GM12878 (cell line): Measurements from ENCODE around the gene DNAJC27.

Experiments
- BCL11A ChIP-seq: IDR thresholded peaks from 2 replicates; pipeline ENCODE4 v1.6.1; 2011; ENCODE audit warnings: low read depth, low read length
- TF ChIP-seq, protein P1 (sequence below), 3 experiments: IDR thresholded peaks in 2 of 3; conservative IDR thresholded peaks in 1 of 3; 2 replicates each; pipeline ENCODE4 v1.5.1; 2011; ENCODE audit warnings: low read depth in 3 of 3, low read length in 3 of 3, mild to moderate bottlenecking in 3 of 3, control low read depth in 2 of 3, moderate library complexity in 2 of 3, inconsistent platforms in 1 of 3, mixed read lengths in 1 of 3; ENCODE audit not compliant: control insufficient read depth in 2 of 3, insufficient read depth in 1 of 3; ENCODE audit errors: extremely low read depth in 1 of 3
- TF ChIP-seq, protein P2 (sequence below): fragments of 450-650 bp; IDR thresholded peaks from 2 replicates; pipeline ENCODE4 v1.6.1; 2017; ENCODE audit warnings: mild to moderate bottlenecking, moderate library complexity

DNA sequence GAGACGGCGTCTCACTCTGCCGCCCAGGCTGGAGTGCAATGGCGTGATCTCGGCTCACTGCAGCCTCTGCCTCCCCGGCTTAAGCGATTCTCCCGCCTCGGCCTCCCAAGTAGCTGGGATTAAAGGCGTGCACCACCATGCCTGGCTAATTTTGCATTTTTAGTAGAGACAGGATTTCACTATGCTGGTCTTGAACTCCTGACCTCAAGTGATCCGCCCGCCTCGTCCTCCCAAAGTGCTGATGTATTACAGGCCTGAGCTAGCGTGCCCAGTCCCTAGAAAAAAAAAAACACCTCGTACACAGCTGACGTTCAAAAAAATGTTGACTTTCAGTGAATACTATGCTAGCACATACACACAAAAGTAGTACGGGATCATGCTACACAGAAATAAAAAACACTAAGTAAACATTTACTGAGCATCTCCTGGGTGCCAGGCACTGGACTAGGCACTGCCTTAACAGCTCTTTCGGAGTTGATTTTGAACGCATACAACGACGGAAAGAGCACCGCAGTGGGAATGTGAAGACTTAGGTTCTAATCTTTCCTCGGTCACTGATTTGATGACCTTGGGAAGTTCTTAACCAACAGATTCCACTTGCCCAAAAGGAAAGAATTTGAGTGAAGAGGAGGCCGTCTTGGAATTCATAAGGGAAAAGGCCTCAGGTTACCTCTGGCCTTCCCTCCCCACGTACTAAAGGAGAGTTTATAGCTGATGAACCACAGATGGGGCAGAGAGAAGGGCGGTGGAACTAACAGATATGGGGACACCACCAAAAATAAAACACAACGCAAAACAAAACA is 1.1 kb downstream of the DNAJC27 start:
- TF ChIP-seq, protein P1, sequence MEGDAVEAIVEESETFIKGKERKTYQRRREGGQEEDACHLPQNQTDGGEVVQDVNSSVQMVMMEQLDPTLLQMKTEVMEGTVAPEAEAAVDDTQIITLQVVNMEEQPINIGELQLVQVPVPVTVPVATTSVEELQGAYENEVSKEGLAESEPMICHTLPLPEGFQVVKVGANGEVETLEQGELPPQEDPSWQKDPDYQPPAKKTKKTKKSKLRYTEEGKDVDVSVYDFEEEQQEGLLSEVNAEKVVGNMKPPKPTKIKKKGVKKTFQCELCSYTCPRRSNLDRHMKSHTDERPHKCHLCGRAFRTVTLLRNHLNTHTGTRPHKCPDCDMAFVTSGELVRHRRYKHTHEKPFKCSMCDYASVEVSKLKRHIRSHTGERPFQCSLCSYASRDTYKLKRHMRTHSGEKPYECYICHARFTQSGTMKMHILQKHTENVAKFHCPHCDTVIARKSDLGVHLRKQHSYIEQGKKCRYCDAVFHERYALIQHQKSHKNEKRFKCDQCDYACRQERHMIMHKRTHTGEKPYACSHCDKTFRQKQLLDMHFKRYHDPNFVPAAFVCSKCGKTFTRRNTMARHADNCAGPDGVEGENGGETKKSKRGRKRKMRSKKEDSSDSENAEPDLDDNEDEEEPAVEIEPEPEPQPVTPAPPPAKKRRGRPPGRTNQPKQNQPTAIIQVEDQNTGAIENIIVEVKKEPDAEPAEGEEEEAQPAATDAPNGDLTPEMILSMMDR (IDR thresholded peaks at IDR 0.05 in 2 of 3, conservative IDR thresholded peaks at IDR 0.05 in 1 of 3; ENCODE audit: control insufficient read depth in 2 of 3, extremely low read depth in 1 of 3, insufficient read depth in 1 of 3, low read depth in 3 of 3, low read length in 3 of 3), result no peak
- TF ChIP-seq BCL11A, result no peak
- TF ChIP-seq, protein P2, sequence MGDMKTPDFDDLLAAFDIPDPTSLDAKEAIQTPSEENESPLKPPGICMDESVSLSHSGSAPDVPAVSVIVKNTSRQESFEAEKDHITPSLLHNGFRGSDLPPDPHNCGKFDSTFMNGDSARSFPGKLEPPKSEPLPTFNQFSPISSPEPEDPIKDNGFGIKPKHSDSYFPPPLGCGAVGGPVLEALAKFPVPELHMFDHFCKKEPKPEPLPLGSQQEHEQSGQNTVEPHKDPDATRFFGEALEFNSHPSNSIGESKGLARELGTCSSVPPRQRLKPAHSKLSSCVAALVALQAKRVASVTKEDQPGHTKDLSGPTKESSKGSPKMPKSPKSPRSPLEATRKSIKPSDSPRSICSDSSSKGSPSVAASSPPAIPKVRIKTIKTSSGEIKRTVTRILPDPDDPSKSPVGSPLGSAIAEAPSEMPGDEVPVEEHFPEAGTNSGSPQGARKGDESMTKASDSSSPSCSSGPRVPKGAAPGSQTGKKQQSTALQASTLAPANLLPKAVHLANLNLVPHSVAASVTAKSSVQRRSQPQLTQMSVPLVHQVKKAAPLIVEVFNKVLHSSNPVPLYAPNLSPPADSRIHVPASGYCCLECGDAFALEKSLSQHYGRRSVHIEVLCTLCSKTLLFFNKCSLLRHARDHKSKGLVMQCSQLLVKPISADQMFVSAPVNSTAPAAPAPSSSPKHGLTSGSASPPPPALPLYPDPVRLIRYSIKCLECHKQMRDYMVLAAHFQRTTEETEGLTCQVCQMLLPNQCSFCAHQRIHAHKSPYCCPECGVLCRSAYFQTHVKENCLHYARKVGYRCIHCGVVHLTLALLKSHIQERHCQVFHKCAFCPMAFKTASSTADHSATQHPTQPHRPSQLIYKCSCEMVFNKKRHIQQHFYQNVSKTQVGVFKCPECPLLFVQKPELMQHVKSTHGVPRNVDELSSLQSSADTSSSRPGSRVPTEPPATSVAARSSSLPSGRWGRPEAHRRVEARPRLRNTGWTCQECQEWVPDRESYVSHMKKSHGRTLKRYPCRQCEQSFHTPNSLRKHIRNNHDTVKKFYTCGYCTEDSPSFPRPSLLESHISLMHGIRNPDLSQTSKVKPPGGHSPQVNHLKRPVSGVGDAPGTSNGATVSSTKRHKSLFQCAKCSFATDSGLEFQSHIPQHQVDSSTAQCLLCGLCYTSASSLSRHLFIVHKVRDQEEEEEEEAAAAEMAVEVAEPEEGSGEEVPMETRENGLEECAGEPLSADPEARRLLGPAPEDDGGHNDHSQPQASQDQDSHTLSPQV, result no peak
